Epithelial cell of esophagus (primary cell): ENCODE data around the gene WDFY4.

Experiments
- DNase-seq: peaks from one replicate; pipeline ENCODE4 v3.0.0; 2010; ENCODE audit warnings: low read depth
- H3K4me3 ChIP-seq: 2 replicates; pipeline ENCODE4 v1.5.1; 2011; ENCODE audit warnings: mild to moderate bottlenecking, low read length, control low read depth
- TF ChIP-seq, protein P1 (sequence below): IDR thresholded peaks from 2 replicates; pipeline ENCODE4 v1.5.1; 2011; ENCODE audit warnings: low read depth, mild to moderate bottlenecking, low read length, control low read depth, inconsistent platforms; ENCODE audit not compliant: insufficient read depth; ENCODE audit errors: missing control alignments

WDFY4 gene

DNA sequence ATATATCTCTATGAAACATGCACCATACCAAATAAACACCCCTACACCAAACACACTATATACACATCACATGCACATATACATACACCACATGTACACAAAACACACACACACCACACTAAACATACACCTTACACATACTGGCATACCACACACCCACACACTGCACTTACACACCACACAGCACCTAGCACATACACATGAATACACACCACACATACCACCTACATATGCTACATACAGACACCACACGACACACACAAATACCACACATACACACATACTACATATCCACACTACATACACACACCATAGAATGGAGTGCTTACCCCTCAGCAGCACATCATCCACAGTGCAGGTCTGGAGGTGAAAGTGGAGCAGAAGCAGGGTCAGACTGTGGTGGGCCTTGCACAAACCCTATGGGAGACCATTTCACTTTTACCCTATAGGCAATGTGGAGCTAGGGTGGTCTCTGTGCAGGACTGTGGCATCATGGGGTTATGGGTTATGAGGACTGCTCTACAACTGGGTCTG is 64.6 kb downstream of the WDFY4 start:
- TF ChIP-seq, protein P1, sequence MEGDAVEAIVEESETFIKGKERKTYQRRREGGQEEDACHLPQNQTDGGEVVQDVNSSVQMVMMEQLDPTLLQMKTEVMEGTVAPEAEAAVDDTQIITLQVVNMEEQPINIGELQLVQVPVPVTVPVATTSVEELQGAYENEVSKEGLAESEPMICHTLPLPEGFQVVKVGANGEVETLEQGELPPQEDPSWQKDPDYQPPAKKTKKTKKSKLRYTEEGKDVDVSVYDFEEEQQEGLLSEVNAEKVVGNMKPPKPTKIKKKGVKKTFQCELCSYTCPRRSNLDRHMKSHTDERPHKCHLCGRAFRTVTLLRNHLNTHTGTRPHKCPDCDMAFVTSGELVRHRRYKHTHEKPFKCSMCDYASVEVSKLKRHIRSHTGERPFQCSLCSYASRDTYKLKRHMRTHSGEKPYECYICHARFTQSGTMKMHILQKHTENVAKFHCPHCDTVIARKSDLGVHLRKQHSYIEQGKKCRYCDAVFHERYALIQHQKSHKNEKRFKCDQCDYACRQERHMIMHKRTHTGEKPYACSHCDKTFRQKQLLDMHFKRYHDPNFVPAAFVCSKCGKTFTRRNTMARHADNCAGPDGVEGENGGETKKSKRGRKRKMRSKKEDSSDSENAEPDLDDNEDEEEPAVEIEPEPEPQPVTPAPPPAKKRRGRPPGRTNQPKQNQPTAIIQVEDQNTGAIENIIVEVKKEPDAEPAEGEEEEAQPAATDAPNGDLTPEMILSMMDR, result no peak

GRCh38 chr10:48750019-48750418 is 65.3 kb downstream of the WDFY4 start:
- H3K4me3 ChIP-seq, result no peak overlapping the region
- no peak for DNase-seq
- TF ChIP-seq, protein P1, result no peak

More for the DNA sequence above, 64.6 kb downstream of the WDFY4 start:
- no peak overlapping the region for H3K4me3 ChIP-seq
- DNase-seq, result no peak

GRCh38 chr10:48750991-48751390 is 66.3 kb downstream of the WDFY4 start:
- TF ChIP-seq, protein P1, result no peak
- H3K4me3 ChIP-seq, result no peak overlapping the region
- DNase-seq, result no peak

DNA sequence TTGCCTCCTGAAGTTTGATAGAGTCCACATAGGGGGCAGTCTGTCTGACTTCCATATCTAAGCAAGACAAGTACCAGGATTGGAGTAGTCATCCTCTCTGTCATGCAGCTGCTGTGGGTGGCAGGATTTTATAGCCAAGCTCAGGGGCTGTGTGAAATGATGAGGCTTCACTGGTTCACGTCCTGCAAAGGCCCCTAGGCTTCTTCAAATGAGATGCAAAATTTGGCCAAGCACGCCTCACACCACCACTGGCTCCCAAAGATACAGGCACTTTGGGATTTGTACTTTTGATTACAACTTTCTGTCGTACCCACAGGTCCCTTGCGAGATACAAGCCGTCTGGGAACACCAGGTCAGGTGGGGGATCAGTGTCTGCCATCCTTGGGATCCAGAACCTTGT is 67.1 kb downstream of the WDFY4 start:
- H3K4me3 ChIP-seq, result no peak overlapping the region
- DNase-seq, result no peak
- TF ChIP-seq, protein P1, result no peak

GRCh38 chr10:48758411-48758810 is 73.7 kb downstream of the WDFY4 start:
- H3K4me3 ChIP-seq, result no peak overlapping the region
- TF ChIP-seq, protein P1, result no peak
- DNase-seq, result no peak

GRCh38 chr10:48759113-48759901 is 74.6 kb downstream of the WDFY4 start:
- no peak for DNase-seq
- TF ChIP-seq, protein P1, result no peak
- no peak overlapping the region for H3K4me3 ChIP-seq
